GM12878 (cell line): Measurements from ENCODE around the gene CXCL17. TPM values are rescaled to one million over a fixed set of nuclear protein-coding genes. Genes with fewer than 3 reads are reported as not detected.

Source experiments
- ATAC-seq: fragments of 200-7000 bp; cut with Tn5 transposase; 3 replicates; pipeline ENCODE4 v1.9.1; 2020; ENCODE audit warnings: mild to moderate bottlenecking, moderate library complexity
- BruUV-seq: library from RNA; stranded (reverse); fragments of 400-500 nt; replicated peaks from 2 replicates; lab custom pipeline; 2021; lab: Mats Ljungman, UMichigan
- CTCF ChIA-PET: fragments of 300-600 bp; sonication (Branson Sonifier 250); formaldehyde crosslinking; extraction: SDS; loops from one replicate; lab custom pipeline; 2021; ENCODE audit warnings: inconsistent platforms; lab: Yijun Ruan, JAX
- POLR2A ChIA-PET: fragments of 350-600 bp; formaldehyde crosslinking; extraction: SDS; loops from one replicate; lab custom pipeline; 2021; ENCODE audit warnings: inconsistent platforms; lab: Charles Lee
- RAD21 ChIA-PET: fragments of 300-600 bp; sonication (Branson Sonifier 250); formaldehyde crosslinking; loops from one replicate; lab custom pipeline; 2023; ENCODE audit warnings: antibody characterized with exemption; ENCODE audit not compliant: unreplicated experiment; lab: Charles Lee
- SMC1A ChIA-PET: fragments of 300-600 bp; sonication (Branson Sonifier 250); formaldehyde crosslinking; loops from one replicate; lab custom pipeline; 2023; ENCODE audit not compliant: unreplicated experiment, uncharacterized antibody; lab: Charles Lee
- DNase-seq: peaks from one replicate; pipeline ENCODE4 v3.0.0-alpha.2; 2011; ENCODE audit warnings: low read depth, low spot score
- FAIRE-seq: peaks from 3 replicates; lab custom pipeline; 2011; peaks lifted over from hg19 to GRCh38; lab: Jason Lieb, UNC
- H2AFZ ChIP-seq: 2 replicates; pipeline ENCODE4 v1.6.0; 2011; ENCODE audit warnings: low read depth, low read length, control low read depth; ENCODE audit not compliant: control insufficient read depth
- H3K27ac ChIP-seq: 2 replicates; pipeline ENCODE4 v1.5.1; 2011; ENCODE audit warnings: control low read depth; ENCODE audit not compliant: control insufficient read depth, insufficient read depth
- H3K27me3 ChIP-seq, 2 experiments: replicated peaks in 1 of 2; 2 replicates each; pipeline versions ENCODE4 v1.6.0 to v1.6.1; 2011; ENCODE audit warnings: low read length in 1 of 2; ENCODE audit not compliant: control insufficient read depth in 2 of 2, insufficient read depth in 2 of 2
- H3K36me3 ChIP-seq, 2 experiments: 2 replicates each; pipeline ENCODE4 v1.5.1; 2011; ENCODE audit warnings: low read length in 1 of 2; ENCODE audit not compliant: control insufficient read depth in 2 of 2, insufficient read depth in 2 of 2
- H3K4me1 ChIP-seq: 2 replicates; pipeline ENCODE4 v1.6.1; 2011; ENCODE audit warnings: mild to moderate bottlenecking, low read length, moderate library complexity, mixed read lengths; ENCODE audit not compliant: control insufficient read depth, insufficient read depth
- H3K4me2 ChIP-seq: 2 replicates; pipeline ENCODE4 v1.6.0; 2011; ENCODE audit warnings: control low read depth; ENCODE audit not compliant: control insufficient read depth, insufficient read depth
- H3K4me3 ChIP-seq: fragments of 200-600 bp; sonication (generic); 2 replicates; pipeline ENCODE4 v1.5.1; 2016
- H3K79me2 ChIP-seq: 2 replicates; pipeline ENCODE4 v1.6.0; 2011; ENCODE audit warnings: low read length; ENCODE audit not compliant: control insufficient read depth, insufficient read depth
- H3K9ac ChIP-seq: 2 replicates; pipeline ENCODE4 v1.8.0; 2011; ENCODE audit warnings: low read length, control low read depth, mixed read lengths; ENCODE audit not compliant: control insufficient read depth, insufficient read depth
- H3K9me3 ChIP-seq: replicated peaks from 3 replicates; pipeline ENCODE4 v1.5.1; 2011; ENCODE audit warnings: mild to moderate bottlenecking, low read length; ENCODE audit not compliant: control insufficient read depth, insufficient read depth
- H4K20me1 ChIP-seq: 2 replicates; pipeline ENCODE4 v1.6.0; 2011; ENCODE audit not compliant: control insufficient read depth, insufficient read depth
- ATF7 ChIP-seq: fragments of 450-650 bp; IDR thresholded peaks from 2 replicates; pipeline ENCODE4 v1.6.1; 2016; ENCODE audit warnings: low read depth, mild to moderate bottlenecking
- FOS ChIP-seq: IDR thresholded peaks from 3 replicates; pipeline ENCODE4 v1.6.1; 2011; ENCODE audit warnings: borderline replicate concordance; ENCODE audit not compliant: insufficient read length; ENCODE audit errors: extremely low read depth
- POLR2A ChIP-seq: IDR thresholded peaks from 2 replicates; pipeline ENCODE4 v1.6.1; 2011; ENCODE audit warnings: low read depth, mild to moderate bottlenecking, low read length
- RFX5 ChIP-seq: IDR thresholded peaks from 2 replicates; pipeline ENCODE4 v1.6.1; 2011; ENCODE audit warnings: low read depth, low read length, improper control_type of control experiment
- SRF ChIP-seq, 2 experiments: IDR thresholded peaks; 2 replicates each; pipeline ENCODE4 v1.6.1; 2011; ENCODE audit warnings: low read depth in 2 of 2, low read length in 2 of 2, mild to moderate bottlenecking in 1 of 2, moderate library complexity in 1 of 2
- ZBED1 ChIP-seq: IDR thresholded peaks from 2 replicates; pipeline ENCODE4 v1.6.1; 2016; ENCODE audit warnings: borderline replicate concordance
- WGBS: methylation state at CpG from one replicate; pipeline ENCODE4 v1.1.6; 2016; ENCODE audit warnings: low lambda C conversion rate; ENCODE audit not compliant: insufficient replicate concordance, insufficient coverage; ENCODE audit errors: missing lambda C conversion rate; 5-methylcytosine and 5-hydroxymethylcytosine counted together
- in situ Hi-C: fragments of 300-500 bp; cut with MboI; formaldehyde crosslinking; loops from 9 replicates; pipeline ENCODE4 v1.14.3; 2018; ENCODE audit warnings: mixed read lengths
- intact Hi-C: fragments of 100-400 bp; cut with micrococcal nuclease; formaldehyde crosslinking; loops from one replicate; pipeline ENCODE4 v1.14.2; 2022; ENCODE audit not compliant: unreplicated experiment
- polyA plus RNA-seq, 11 experiments: library from polyadenylated mRNA; depleted of rRNA in 4 of 11; unstranded in 6 of 11; stranded (reverse) in 5 of 11; fragments of >200 nt; fragmentation: Nextera tagmentation in 4 of 11; fragmentation: Illumina TruSeq in 1 of 11; extraction: Ambion mirVana in 4 of 11; extraction: Trizol in 1 of 11; gene quantifications; 1 replicate in 1 of 11; 2 replicates in 10 of 11; pipeline versions ENCODE4 v1.2.1 to v1.2.3, GENCODE V29; 2011 to 2016; ENCODE audit warnings: inconsistent platforms in 2 of 11, missing spikeins in 2 of 11, low read depth in 1 of 11
- total RNA-seq, 4 experiments: library from RNA; depleted of rRNA in 3 of 4; stranded (reverse); fragments of >200 nt in 3 of 4; fragmentation: Illumina TruSeq in 1 of 4; extraction: Trizol in 1 of 4; gene quantifications; 2 replicates each; pipeline versions ENCODE4 v1.2.1 to v1.2.3, GENCODE V29; 2013 to 2021
- TF ChIP-seq, protein P1 (sequence below): IDR thresholded peaks from 2 replicates; pipeline ENCODE4 v1.6.1; 2011; ENCODE audit warnings: low read depth, low read length, improper control_type of control experiment, borderline replicate concordance
- TF ChIP-seq, protein P2 (sequence below): IDR thresholded peaks from 2 replicates; pipeline ENCODE4 v1.6.1; 2012; ENCODE audit warnings: low read depth, low read length, improper control_type of control experiment
- TF ChIP-seq, protein P3 (sequence below): fragments of 450-650 bp; IDR thresholded peaks from 2 replicates; pipeline ENCODE4 v1.6.1; 2016; ENCODE audit warnings: mild to moderate bottlenecking
- TF ChIP-seq, protein P4 (sequence below): fragments of 450-650 bp; IDR thresholded peaks from 2 replicates; pipeline ENCODE4 v1.6.1; 2017; ENCODE audit warnings: low read depth, mild to moderate bottlenecking, moderate library complexity
- TF ChIP-seq, protein P5 (sequence below): IDR thresholded peaks from 2 replicates; pipeline ENCODE4 v1.6.1; 2012; ENCODE audit warnings: low read depth, low read length, improper control_type of control experiment

Gene CXCL17
- total and polyA plus RNA-seq, 10 of the 15 experiments (the other 5 are each of a cell fraction or from before 2014, with no cell fraction given): 0.13 to 0.24 (median 0.15) TPM; not detected in 7

DNA sequence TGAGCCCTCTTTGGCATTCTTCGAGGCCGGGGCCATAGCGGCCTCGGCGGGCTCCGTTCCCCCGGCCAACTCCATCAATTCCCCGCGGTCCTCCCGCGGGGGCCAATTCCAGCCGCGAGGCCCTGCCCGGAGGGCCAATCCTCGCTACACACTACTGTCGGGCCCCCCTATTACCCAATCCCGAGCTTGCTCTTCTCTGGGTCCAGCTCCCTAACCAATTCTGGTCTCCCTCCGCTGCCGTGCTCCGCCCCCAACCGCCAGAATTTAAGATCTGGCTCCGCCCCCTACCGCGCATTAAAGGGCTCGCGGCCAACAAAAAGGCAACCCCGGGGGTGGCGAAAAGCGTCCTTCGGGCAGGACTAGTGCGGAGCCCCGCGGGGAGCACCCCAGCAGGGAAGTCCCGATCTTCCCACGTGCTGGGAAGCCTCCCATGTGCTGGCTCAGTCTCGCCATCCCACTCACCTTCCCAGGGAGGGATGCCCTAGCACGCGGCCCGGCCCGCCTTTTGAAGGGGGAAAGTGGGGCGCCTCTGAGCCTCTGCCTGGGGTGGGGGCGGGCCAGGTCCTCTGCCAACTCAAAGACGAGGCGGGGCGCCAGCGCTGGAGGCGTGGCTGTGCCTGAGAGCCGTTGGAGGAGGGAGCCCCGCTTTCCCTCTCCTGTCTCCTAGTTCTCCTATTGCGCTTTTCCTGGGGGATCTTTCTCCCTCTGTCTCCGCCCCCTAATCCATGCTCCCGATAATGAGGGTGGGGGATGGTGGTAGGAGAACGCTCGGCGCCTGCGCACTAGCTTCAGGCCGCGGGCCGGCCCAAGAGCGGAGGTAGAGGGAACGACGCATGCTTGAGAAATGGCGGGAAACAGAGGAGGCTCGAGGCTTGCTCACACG lies 19.0 kb downstream of the CXCL17 start:
- ATAC-seq (peak; percentile 96), DNase-seq (no peak), FAIRE-seq (peak; percentile 89)
- Histone ChIP-seq H3K9ac (peak overlapping the region; percentile 82), H3K79me2 (peaks cover 4% of the 10 kb centered on the region), H3K4me3 (peak overlapping the region; percentile 94), H3K36me3 (no peaks in the 10 kb centered on the region), H3K4me1 (peaks cover 16% of the 10 kb centered on the region), H3K27me3 (no peaks in the 10 kb centered on the region), H2AFZ (peak overlapping the region; percentile 93), H3K4me2 (peak overlapping the region; percentile 97), H3K27ac (peak overlapping the region; percentile 86), H3K9me3 (no peaks in the 10 kb centered on the region), H4K20me1 (no peaks in the 10 kb centered on the region)
- ChIA-PET POLR2A (interaction anchor here (1.0 to 1.5 kb wide), 6 partner anchors 9 to 204 kb away, joined by 3 to 8 read pairs (median 4); no protein-coding TSS in a partner anchor), RAD21 (interaction anchor here (0.5 to 1.6 kb wide), 9 partner anchors 10 to 1246 kb away, joined by 3 to 9 read pairs (median 3); partner anchors contain the start of genes CEACAM1 and PLAUR), SMC1A (interaction anchor here (1.0 to 1.4 kb wide), 7 partner anchors 9 to 310 kb away, joined by 3 to 6 read pairs (median 3); partner anchors contain the start of gene CEACAM1), CTCF (interaction anchor here (0.6 to 4.4 kb wide), 12 partner anchors 8 to 144 kb away, joined by 3 to 27 read pairs (median 4); partner anchors contain the start of gene CEACAM1)
- BruUV-seq: no TSS peak
- in situ Hi-C loops (no loop called here), intact Hi-C loops (loop anchor here (5.0 kb wide), 1 partner anchor 96 kb away; the partner anchor contains the start of gene MEGF8)
- WGBS: 9% methylated on average over 65 of the region's 65 CpGs
- TF ChIP-seq, protein P1, sequence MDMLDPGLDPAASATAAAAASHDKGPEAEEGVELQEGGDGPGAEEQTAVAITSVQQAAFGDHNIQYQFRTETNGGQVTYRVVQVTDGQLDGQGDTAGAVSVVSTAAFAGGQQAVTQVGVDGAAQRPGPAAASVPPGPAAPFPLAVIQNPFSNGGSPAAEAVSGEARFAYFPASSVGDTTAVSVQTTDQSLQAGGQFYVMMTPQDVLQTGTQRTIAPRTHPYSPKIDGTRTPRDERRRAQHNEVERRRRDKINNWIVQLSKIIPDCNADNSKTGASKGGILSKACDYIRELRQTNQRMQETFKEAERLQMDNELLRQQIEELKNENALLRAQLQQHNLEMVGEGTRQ: no peak
- TF ChIP-seq, protein P2, sequence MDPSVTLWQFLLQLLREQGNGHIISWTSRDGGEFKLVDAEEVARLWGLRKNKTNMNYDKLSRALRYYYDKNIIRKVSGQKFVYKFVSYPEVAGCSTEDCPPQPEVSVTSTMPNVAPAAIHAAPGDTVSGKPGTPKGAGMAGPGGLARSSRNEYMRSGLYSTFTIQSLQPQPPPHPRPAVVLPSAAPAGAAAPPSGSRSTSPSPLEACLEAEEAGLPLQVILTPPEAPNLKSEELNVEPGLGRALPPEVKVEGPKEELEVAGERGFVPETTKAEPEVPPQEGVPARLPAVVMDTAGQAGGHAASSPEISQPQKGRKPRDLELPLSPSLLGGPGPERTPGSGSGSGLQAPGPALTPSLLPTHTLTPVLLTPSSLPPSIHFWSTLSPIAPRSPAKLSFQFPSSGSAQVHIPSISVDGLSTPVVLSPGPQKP: no peak
- TF ChIP-seq FOS (peak; percentile 12), POLR2A (peak; percentile 69), RFX5 (peak; percentile 41; the same call in 1 of the 2 replicates), ATF7 (no peak), ZBED1 (no peak), SRF (IDR thresholded peaks at IDR 0.05; ENCODE audit: low read depth in 2 of 2, low read length in 2 of 2) (0 out of 4 replicates have a peak, but pooled peaks of 1 of the 2 experiments have one; percentile 5)
- TF ChIP-seq, protein P3, sequence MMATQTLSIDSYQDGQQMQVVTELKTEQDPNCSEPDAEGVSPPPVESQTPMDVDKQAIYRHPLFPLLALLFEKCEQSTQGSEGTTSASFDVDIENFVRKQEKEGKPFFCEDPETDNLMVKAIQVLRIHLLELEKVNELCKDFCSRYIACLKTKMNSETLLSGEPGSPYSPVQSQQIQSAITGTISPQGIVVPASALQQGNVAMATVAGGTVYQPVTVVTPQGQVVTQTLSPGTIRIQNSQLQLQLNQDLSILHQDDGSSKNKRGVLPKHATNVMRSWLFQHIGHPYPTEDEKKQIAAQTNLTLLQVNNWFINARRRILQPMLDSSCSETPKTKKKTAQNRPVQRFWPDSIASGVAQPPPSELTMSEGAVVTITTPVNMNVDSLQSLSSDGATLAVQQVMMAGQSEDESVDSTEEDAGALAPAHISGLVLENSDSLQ: peak; percentile 35; the same call in 1 of the 2 replicates
- TF ChIP-seq, protein P4, sequence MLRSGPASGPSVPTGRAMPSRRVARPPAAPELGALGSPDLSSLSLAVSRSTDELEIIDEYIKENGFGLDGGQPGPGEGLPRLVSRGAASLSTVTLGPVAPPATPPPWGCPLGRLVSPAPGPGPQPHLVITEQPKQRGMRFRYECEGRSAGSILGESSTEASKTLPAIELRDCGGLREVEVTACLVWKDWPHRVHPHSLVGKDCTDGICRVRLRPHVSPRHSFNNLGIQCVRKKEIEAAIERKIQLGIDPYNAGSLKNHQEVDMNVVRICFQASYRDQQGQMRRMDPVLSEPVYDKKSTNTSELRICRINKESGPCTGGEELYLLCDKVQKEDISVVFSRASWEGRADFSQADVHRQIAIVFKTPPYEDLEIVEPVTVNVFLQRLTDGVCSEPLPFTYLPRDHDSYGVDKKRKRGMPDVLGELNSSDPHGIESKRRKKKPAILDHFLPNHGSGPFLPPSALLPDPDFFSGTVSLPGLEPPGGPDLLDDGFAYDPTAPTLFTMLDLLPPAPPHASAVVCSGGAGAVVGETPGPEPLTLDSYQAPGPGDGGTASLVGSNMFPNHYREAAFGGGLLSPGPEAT: peak; percentile 95
- TF ChIP-seq, protein P5, sequence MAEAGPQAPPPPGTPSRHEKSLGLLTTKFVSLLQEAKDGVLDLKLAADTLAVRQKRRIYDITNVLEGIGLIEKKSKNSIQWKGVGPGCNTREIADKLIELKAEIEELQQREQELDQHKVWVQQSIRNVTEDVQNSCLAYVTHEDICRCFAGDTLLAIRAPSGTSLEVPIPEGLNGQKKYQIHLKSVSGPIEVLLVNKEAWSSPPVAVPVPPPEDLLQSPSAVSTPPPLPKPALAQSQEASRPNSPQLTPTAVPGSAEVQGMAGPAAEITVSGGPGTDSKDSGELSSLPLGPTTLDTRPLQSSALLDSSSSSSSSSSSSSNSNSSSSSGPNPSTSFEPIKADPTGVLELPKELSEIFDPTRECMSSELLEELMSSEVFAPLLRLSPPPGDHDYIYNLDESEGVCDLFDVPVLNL: peak; percentile 16; the same call in 1 of the 2 replicates
